NCI-H345 (cell line): ENCODE data around the gene FIBCD1.

ENCODE experiments used
- DNase-seq: peaks from one replicate; lab custom pipeline; 2025; lab: John Stamatoyannopoulos, UW

The FIBCD1 gene

GRCh38 chr9:130938652-130939404 lies at the start of gene FIBCD1:
TSS of gene FIBCD1 (minus strand) at chr9:130939247. CDS start at chr9:130938607, 640 bp downstream.
- peak; percentile 8 for DNase-seq

- DNase-seq: no peak
Measured at GRCh38 chr9:130988400-130988747, 49.3 kb upstream of the FIBCD1 start.

- DNase-seq: no peak
Measured at GRCh38 chr9:130987738-130988399, 48.8 kb upstream of the FIBCD1 start.

- DNase-seq: no peak
Measured at GRCh38 chr9:130987054-130987453, 48.0 kb upstream of the FIBCD1 start.

- DNase-seq: no peak
Measured at GRCh38 chr9:130986356-130986965, 47.4 kb upstream of the FIBCD1 start.

- DNase-seq: no peak
Measured at GRCh38 chr9:130985606-130986162, 46.6 kb upstream of the FIBCD1 start.

- no peak for DNase-seq
Measured at GRCh38 chr9:130985029-130985428, 46.0 kb upstream of the FIBCD1 start.

- DNase-seq: no peak
Measured at GRCh38 chr9:130984521-130984920, 45.5 kb upstream of the FIBCD1 start.

- DNase-seq: no peak
Measured at GRCh38 chr9:130983970-130984369, 44.9 kb upstream of the FIBCD1 start.

GRCh38 chr9:130983359-130983670 lies 44.3 kb upstream of the FIBCD1 start:
- no peak for DNase-seq

- no peak for DNase-seq
Measured at GRCh38 chr9:130982636-130983358, 43.8 kb upstream of the FIBCD1 start.

GRCh38 chr9:130981756-130982137 lies 42.7 kb upstream of the FIBCD1 start:
- no peak for DNase-seq

- no peak for DNase-seq
Measured at GRCh38 chr9:130981002-130981755, 42.1 kb upstream of the FIBCD1 start.

- no peak for DNase-seq
Measured at GRCh38 chr9:130980526-130980925, 41.5 kb upstream of the FIBCD1 start.

- DNase-seq: no peak
Measured at GRCh38 chr9:130979591-130980385, 40.7 kb upstream of the FIBCD1 start.

GRCh38 chr9:130977811-130978221 lies 38.8 kb upstream of the FIBCD1 start:
- DNase-seq: no peak

GRCh38 chr9:130975932-130976841 lies 37.1 kb upstream of the FIBCD1 start:
- DNase-seq: no peak

- no peak for DNase-seq
Measured at GRCh38 chr9:130975156-130975555, 36.1 kb upstream of the FIBCD1 start.

- no peak for DNase-seq
Measured at GRCh38 chr9:130974697-130975096, 35.6 kb upstream of the FIBCD1 start.
